Fibroblast of skin of back (primary cell): Measurements from ENCODE around the gene EEF1A2. TPM values are rescaled to one million over a fixed set of nuclear protein-coding genes. Genes with fewer than 3 reads are reported as not detected.
A peak's percentile ranks its signal among the peaks of the same experiment; 100 is the strongest.

Source experiments
- DNase-seq: peaks from one replicate; pipeline ENCODE4 v3.0.0-alpha.2; 2013
- polyA plus RNA-seq, 2 experiments: library from polyadenylated mRNA; unstranded; fragments of 120-200 nt; gene quantifications; one replicate each; pipeline ENCODE4 v1.2.1, GENCODE V29; 2013; ENCODE audit not compliant: insufficient read length in 2 of 2

The EEF1A2 gene
- 6.9 TPM for polyA plus RNA-seq (2013, experiment 1 of 2; ENCODE audit: insufficient read length)
- polyA plus RNA-seq (2013, experiment 2 of 2; ENCODE audit: insufficient read length) = 9.4 TPM

DNA sequence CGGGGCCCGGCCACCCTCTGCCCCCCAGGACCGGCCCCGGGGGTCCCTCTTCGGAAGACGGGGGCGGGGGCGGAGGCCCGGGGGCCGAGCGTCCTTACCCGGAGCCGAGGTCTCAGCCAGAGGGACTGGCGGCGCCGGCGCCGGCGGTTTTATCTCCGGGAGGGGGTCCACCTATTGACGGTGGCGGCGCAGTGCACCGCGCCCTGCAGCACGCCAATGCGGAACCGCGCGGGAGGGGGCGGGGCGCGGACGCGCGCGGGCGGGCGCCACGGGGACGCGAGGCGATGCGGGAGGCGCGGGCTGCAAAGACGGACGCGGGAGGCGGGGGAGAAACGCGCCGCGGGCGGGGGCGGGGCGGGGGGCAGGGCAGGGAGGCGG is at the start of gene EEF1A2:
EEF1A2 (minus strand) TSS at position 124 of the 378 bp plus-strand sequence. CDS start 1,320 bp downstream, outside the sequence.
- no peak for DNase-seq

DNA sequence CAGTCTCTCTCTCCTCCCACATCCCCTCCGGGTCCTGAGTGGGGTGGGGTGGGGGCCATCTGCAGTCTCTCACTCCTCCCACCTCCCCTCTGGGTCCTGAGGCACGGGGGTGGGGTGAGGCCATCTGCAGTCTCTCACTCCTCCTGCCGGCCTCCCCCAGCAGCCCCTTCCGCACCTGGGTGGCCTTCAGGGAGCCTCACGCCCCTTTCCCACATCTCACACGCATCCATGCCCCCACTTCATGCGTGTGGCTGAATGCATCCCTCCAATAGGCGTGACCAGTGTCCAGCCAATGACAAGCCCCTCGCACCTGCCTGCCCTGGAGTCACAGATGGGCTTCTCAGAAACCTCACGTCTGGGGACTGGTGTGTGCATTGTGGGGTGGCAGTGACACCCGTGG is 49.7 kb upstream of the EEF1A2 start:
- no peak for DNase-seq

DNA sequence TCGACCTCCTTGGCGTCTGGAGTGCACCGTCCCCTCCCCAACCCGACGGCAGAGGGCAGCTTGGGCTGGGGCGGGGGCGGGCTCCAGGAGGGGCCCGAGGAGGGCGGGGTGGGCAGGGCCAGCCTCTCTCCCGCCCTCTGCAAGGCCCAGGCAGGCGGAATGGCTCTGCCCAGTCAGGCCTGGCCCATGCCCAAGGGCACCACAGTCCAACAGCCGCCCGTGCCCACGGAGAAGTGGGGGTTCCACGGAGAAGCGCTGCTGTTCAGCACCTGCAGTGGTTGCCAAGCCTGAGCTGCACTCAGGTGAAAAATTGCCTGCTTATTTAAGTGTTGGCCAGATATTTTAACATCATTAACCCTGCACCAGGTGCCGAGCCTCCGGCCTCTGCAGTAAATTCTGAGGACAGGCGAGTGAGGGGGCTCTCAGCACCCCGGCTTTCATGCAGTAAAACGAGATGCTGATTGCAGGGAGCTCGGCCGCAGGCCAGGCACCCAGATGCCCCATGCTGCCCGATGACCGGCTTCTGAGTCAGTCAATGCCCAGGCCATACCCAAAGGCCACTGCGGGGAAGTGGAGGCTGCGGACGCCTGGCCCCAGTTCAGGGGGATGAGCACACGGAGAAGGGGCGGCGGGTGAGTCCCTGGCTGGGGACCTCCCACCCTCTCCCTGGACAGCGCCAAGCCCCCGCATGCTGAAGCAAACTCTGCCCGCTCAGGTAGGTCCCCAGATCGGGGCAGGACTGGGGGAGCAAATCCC is 49.0 kb upstream of the EEF1A2 start, which contains the start of gene SRMS:
SRMS (minus strand) TSS at position 25 of the 756 bp plus-strand sequence. CDS start 286 bp downstream, outside the sequence.
- DNase-seq = no peak

DNA sequence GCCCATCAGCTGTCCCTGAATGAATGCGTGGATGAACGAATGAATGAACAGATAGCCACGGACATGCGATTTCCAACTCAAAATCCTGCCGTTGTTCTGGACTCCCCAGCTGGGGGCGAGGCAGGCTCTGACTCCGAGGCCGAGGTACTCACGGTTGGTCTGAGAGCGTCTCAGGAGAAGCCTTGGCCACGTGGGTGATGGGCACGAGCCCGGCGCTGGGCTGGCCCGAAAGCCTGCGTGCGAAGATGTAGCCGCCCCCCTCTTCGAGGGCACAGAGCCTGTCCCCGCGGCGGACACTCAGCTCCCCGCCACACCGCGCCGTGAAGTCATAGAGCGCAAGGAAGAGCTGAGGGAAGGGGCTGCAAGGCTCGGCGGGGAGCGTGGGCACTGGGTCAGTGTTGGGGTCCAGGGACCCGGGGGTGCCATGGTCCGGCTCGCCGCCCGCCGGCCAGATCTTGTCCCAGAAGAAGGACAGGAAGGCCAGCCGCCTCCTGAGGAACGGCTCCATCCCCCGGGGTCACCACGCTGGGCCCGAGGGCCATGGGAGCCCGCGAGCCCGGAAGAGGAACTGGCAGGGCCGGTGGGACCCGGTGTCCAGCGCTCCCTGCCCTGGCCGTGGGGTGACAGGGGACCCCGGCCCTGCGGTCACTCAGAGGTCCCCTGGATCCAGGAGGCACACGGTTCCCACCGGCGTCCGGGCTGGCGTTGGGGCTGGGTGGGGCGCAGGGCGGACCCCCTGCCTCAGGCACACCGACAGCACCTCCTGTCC is 48.3 kb upstream of the EEF1A2 start:
- no peak for DNase-seq

DNA sequence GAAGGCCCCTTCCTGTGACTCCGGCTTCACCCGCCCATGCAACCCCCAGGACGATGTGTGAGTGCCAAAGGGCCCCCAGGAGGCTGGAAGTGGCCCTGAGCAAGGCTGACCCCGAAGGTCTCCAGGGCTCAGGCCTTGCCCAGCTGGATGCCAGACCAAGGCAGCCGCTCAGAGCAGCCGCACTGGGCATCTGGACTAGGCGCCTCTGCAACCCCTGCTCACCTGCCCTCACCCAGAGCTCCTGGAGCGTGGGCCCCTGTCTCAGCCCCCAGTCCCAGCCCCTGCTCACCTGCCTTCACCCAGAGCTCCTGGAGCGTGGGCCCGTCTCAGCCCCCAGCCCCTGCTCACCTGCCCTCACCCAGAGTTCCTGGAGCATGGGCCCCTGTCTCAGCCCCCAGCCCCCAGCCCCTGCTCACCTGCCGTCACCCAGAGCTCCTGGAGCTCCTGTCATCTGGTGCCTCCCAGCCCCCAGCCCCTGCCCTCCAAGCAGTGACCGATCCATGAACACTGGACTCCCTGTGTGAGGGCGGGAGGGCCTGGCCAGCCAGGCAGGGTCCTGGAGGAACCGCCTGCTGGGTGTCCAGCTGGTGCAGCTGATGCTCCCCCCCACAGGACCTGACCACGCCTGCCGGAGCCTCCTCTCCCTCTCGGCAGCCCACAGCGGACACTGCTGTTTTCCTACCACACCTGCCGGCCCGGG is 47.5 kb upstream of the EEF1A2 start:
- DNase-seq = no peak

DNA sequence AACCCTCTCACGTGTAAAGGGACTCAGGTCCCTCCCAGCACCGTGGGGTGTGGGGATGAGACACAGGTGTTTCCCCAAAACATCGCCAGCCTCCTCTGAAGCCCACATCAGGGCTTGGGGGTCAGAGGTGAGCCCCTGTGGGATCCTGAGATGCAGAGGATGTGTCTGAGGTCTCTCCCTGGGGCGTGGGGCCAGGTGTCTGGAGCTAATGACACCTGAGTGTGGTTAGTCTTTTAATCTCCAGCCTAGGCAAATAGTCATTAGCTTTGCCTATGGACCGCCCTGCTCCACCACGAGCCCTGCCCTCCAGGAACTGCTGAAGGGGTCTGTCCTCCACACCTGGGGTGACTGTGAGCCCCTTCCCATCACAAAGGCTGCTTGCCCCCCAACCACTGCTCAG is 46.9 kb upstream of the EEF1A2 start:
- DNase-seq = no peak

DNA sequence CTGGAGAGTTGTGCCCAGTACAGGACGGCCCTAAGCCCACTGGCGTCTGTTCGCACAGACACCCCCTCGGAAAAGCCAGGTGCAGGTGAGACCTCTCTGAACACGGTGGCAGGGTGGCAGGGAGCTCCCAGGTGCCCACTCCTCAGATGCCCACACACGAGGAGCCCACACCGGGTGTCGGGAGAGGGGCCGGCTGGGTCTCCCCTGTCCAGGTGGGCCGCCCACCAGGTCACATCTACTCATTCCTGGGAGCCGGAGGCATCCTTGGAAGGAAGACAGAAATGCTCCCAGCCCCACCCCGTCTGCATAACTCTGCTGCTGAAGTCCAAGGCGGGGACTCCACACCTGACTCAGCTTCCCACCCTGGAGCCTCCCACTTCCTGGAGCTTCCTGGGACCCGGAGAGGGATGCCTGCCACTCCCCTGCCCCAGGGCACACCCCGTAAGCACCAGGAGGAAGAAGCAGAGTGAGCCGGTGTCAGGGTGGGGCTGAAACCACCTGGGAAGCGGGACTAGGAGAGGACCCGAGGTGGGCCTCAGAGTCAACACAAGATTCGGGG is 46.2 kb upstream of the EEF1A2 start:
- no peak for DNase-seq

DNA sequence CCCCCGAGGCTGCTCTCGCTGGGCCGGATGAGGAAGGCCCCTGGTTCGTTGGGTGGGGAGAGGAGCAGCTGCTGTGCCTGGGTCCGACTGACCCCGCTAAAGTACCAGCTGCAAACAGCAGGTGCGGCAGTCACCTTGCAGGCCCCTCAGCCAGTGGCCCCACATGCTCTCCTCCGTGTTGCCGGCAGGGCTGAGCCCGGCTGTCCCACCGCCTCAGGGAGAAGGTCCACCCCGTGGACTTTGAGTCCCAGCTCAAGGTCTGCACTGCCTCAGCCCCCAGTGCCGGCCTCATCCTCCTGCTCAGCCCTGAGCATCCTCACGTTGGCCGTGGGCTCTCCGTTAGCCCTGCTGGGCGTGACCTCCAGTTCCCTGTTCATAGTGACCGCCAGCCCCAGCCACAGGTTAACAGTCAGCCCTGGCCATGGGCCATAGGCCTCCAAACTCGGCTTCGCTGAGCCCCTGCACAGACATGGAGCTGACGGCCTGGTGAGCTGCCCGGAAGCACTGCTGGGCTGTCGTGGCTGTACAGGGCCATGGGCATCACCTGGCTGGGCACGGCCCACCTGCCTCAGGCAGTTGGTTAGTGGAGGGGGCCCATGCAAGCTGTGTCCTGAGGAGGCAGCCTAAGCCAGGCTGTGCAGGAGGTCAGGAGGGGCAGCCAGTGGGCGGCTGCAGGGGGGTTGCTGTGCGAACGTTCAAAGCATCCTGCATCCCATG is 45.5 kb upstream of the EEF1A2 start:
- DNase-seq = no peak

DNA sequence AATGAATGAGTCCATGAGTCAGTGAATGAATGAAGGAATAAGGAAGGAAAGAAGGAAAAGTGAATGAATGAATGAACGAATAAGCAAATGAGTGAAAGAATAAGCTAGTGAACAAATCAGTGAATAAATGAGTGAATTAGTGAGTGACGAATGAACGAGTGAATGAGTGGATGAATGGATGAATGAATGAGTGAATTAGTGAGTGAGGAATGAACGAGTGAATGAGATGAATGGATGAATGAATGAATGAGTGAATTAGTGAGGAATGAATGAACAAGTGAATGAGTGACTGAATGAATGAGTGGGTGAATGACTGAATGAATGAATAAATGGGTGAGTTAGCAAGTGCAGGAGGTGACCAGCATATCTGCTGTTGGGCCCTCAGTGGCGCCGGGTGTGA is 44.9 kb upstream of the EEF1A2 start:
- no peak for DNase-seq

DNA sequence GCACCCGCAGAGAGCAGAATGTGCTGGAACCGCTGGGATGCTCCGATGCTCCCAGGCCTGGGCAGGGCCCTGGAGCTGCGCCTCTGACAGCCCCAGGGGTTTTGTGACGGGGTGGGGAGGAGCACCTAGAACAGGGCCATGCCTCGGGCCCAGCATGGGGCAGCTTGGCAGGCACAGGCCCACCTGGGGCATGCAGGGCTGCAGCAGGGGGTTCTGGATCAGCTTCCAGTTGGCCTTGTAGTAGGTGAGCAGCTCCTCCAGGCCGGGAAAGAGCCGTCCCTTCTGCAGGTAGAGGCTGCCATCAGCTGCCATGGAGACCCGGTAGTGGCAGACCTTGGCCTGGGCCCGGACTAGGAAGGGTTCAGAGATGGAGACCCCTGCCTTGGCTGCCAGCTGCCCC is 44.2 kb upstream of the EEF1A2 start:
- no peak for DNase-seq

DNA sequence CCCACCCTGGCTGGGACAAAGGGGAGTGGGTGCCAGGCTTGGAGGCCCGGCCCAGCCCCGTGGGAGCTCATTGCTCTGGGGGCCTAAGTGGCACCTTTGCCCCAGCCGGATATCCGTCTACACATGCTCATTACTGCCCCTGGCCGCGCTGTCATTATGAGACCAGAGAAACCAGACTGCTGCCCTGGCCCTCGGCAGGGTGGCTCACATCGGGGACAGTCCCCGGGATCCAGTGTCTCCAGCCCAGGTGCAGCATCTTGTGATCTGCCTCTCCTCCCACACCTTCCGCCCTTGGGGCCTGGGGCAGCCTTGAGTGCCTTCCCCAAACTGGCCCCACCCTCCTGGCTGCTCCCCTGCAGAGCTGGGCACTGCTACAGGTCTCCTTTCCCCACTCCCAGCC is 43.8 kb upstream of the EEF1A2 start:
- no peak for DNase-seq

DNA sequence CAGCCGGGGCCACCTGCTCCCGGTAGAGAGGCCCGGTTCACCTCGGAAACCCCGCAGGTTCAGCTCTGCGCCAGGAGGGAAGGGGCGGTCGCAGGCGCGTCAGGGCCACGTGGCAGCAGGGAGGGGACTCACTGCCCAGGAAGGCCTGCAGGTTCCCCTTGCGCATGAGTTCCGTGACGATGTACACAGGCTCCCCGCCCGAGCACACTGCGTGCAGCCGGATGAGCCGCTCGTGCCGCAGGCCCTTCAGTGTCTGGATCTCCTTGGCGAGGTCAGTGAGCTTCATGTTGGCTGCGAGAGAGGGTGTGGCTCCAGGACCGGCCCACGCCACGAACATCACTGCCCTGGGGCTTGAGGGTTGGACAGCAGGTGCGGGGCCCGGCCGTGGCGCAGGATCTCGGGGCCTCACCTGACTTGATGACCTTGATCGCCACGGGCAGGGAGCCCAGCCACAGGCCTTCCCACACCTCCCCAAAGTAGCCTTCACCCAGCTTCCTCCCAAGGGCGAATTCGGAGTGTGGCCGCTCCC is 43.2 kb upstream of the EEF1A2 start:
- no peak for DNase-seq

DNA sequence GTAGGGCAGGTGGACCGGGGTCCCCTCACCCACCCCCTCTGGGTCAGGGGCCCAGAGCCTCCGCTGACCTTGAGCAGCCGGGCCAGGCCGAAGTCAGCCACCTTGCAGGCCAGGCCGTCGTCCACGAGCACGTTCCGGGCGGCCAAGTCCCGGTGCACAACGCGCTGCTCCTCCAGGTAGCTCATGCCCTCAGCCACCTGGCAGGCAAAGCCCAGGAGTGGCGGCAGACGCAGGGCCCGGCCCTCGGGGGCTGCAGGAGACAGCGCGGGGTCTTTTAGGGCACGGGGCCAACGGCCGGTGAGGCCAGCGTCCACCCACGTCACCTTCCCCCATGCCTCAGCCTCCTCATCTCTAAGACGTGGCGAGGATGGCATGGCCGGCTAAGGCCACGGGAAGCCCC is 42.5 kb upstream of the EEF1A2 start:
- no peak for DNase-seq

DNA sequence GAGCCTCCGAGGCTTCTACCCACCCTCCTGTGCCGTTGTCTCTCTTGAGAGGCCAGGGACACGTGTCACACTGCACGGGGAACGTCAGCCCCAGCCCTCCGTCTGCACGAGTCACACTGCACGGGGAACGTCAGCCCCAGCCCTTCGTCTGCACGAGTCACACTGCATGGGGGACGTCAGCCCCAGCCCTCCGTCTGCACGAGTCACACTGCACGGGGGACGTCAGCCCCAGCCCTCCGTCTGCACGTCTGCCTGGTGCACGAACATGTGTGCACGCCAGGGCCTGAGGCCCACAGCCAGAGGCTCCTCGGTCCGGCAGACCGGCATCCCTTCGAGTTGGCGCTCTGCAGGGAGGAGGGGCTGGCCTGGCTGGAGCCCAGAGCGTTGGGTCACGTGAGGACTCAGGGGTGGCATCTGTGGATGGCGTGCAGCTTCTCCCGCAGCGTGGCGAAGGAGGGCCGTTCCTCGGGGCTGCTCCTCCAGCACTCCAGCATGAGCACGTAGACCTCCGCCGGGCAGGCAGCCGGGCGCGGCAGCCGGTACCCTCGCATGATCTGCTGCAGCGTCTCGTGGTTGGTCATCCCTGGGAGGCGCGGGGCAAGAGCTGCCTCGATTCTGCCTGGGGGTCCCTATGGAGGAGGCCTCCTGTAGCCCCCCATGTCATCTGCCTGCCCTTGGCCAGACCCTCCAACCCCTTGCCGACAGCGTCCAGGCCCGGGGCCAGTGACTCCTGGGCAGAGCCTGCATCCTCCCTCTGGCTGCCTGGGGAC is 41.7 kb upstream of the EEF1A2 start:
- DNase-seq = peak; percentile 42

DNA sequence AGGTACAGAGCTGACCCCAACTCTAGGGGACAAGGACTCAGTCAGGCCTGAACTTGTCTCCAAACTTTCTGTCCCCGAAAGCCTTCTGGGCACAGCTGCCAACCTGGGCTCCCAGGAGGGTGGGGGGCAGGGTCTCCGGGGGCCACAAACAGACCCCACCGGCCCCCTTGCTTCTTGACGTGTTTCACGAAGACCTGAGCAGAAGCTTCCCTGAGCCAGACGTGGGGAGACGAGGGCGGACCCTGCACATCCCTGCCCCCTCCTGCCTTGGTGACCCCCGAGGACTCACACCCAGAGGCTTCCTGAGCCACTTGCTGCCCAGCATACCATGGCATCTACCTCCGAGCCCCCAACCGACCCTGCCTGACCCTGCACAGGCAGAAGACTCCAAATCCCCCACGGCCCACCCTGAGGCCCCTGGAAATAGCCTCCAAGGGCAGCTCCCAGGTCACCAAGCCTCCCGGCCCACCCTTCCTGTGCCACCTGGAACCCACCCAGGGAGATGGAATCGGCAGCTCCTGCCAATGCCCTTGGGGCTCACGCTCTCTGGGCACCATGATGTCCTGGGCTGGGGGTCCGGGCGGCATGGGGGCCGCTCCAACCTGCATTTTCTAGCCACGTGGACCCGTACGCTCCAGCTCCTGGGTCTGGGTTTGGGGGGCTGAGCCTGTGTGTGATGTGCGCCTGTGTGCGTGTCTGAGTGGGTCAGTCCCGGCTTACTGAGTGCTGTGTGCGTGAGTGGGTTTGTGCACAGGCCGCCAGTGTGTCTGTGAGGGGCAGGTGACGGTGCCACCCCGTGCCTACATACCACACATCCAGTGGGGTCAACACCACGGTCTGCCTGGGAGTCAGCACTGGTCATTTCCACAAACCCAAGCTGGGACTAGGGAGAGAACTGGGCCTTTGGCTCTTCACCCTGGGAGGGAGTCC is 40.8 kb upstream of the EEF1A2 start:
- DNase-seq = no peak

DNA sequence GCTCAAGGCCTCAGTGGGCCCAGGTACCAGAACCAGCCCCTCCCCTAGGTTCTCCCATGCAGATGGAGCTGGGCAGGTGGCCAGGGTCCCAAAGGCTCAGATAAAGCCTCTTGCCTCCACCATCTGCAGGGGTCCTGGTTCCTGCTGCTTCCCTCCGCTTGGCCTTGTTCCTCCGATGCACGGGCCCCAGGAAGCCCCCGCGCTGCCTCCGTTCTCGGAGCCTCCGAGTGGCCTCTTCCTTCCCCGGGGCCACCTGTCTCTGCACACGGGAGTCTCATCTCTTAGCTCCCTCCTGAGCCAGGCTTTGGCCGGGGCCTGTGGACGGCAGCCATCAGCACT is 40.2 kb upstream of the EEF1A2 start:
- DNase-seq = no peak

DNA sequence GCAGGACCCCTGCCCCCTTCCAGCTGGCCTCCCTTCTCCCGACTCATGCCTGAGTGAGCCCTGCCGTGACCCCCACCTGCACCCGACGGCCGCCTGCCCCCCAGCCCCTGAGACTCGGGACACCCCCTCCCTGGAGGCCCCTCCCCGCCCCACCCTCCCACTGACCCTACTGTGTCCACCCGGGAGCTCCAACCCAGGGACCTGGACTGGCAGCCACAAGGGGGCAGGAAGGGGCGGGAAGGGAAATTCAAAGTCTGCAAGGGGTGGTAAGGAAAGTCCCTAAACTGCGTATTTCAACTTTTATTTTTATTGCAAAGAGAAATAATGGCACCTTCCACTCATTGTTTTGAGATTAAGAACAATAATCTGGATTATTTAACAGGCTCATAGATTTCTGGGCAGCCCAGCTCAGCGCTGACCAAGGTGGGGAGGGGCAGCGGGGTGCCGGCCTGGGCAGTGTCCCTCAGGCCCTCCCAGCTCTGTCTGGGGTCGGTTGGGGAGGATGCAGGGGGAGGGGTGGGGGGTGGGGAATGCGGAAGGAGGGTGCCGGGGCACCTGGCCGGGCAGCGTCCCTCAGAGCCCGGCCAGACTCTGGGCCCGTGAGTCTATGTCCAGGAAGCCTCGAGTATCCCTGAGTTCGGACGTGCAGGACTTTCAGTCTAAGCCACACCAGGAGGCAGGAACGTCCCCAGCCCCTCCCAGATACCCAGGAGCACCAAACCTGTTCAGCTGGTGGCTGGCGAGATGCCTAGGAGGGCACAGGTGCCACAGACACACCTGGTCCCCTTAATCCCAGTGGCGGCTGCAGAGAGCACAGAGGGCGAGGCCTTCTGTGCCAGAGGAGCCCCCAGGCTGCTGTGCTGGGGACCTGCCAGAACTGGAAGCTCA is 39.6 kb upstream of the EEF1A2 start:
- DNase-seq = no peak

DNA sequence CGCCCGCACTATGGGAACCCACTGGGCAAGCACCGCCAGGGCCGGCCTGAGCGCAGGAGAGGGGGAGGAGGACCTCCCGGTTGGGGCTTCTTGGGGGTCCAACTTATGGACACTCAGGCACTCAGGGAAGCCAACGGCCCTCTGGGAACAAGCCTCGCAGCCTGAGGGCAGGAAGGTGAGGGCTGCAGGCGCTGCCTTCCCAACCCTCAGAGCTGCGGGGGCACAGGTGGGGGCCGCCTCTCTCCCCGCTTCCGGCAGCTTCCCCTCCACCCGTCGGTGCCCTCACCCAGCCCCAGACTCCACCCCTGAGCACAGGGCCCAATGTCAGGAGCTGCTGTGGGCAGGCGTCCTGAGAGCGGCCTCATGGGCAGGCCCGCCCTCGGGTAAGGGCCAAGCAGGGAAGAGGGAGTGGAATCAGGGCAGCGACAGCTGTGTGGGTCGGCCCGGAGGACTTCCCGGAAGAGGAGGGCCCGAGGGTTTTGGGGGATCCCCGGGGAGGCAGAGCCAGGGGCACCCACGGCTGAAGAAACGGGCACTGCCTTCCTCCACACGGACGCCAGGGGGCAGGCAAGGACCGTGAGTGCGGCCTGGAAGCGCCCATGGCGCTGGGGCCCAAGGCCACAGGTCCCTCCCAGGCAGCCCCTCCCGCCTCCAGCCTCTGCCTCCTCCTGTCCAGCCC is 38.8 kb upstream of the EEF1A2 start:
- DNase-seq = peak; percentile 73
